ENCODE results near the gene ARHGAP22. TPM values are rescaled to one million over a fixed set of nuclear protein-coding genes. Genes with fewer than 3 reads are reported as not detected.

ARHGAP22 gene
- total RNA-seq, 1 donor from 2014 or later = 3.8 TPM

DNA sequence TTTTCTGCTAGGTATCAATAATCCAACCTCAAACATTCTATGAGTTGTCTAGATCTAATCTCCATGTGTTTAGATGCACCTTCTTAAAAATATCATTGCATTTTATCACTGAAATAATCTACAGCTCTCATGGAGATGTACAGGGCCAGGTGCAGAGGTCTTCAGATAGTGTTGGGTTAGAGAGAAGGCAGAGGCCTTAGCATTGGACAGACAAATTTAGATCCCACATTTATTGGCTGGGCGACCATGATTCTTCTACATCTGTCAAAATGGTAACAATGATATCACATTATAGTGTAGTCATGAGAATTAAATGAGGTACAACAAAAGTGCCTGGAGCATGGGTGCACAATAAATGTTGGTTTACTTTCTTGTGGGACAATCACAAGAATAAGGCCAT lies 3.1 kb downstream of the ARHGAP22 start:
- no peaks in the 10 kb centered on the region for H3K36me3 Mint-ChIP-seq (ENCODE audit: insufficient read depth)
- no peak for DNase-seq (ENCODE audit: low spot score, unreplicated experiment)
- H3K4me1 Mint-ChIP-seq (ENCODE audit: low read depth) = peaks cover 23% of the 10 kb centered on the region
- peaks cover 36% of the 10 kb centered on the region for H3K27me3 Mint-ChIP-seq
- H3K9me3 Mint-ChIP-seq (ENCODE audit: low read depth) = no peaks in the 10 kb centered on the region
- no peak overlapping the region for H3K27ac Mint-ChIP-seq
- TF ChIP-seq CTCF (IDR thresholded peaks at IDR 0.05; ENCODE audit: unreplicated experiment) = no peak
- no peak overlapping the region for H3K4me3 Mint-ChIP-seq (ENCODE audit: low read depth)

- no peaks in the 10 kb centered on the region for H3K36me3 Mint-ChIP-seq (ENCODE audit: insufficient read depth)
- TF ChIP-seq CTCF (IDR thresholded peaks at IDR 0.05; ENCODE audit: unreplicated experiment) = no peak
- H3K27me3 Mint-ChIP-seq = peaks cover 27% of the 10 kb centered on the region
- no peak overlapping the region for H3K27ac Mint-ChIP-seq
- DNase-seq (ENCODE audit: low spot score, unreplicated experiment) = no peak
- no peak overlapping the region for H3K4me3 Mint-ChIP-seq (ENCODE audit: low read depth)
- peaks cover 30% of the 10 kb centered on the region for H3K4me1 Mint-ChIP-seq (ENCODE audit: low read depth)
- no peaks in the 10 kb centered on the region for H3K9me3 Mint-ChIP-seq (ENCODE audit: low read depth)
Observed at GRCh38 chr10:48600645-48601505, 4.0 kb downstream of the ARHGAP22 start.

GRCh38 chr10:48599830-48600134 lies 5.1 kb downstream of the ARHGAP22 start:
- peaks cover 38% of the 10 kb centered on the region for H3K4me1 Mint-ChIP-seq (ENCODE audit: low read depth)
- TF ChIP-seq CTCF (IDR thresholded peaks at IDR 0.05; ENCODE audit: unreplicated experiment) = no peak
- no peaks in the 10 kb centered on the region for H3K9me3 Mint-ChIP-seq (ENCODE audit: low read depth)
- H3K36me3 Mint-ChIP-seq (ENCODE audit: insufficient read depth) = no peaks in the 10 kb centered on the region
- no peak overlapping the region for H3K4me3 Mint-ChIP-seq (ENCODE audit: low read depth)
- H3K27me3 Mint-ChIP-seq = peaks cover 18% of the 10 kb centered on the region
- no peak overlapping the region for H3K27ac Mint-ChIP-seq
- no peak for DNase-seq (ENCODE audit: low spot score, unreplicated experiment)

DNA sequence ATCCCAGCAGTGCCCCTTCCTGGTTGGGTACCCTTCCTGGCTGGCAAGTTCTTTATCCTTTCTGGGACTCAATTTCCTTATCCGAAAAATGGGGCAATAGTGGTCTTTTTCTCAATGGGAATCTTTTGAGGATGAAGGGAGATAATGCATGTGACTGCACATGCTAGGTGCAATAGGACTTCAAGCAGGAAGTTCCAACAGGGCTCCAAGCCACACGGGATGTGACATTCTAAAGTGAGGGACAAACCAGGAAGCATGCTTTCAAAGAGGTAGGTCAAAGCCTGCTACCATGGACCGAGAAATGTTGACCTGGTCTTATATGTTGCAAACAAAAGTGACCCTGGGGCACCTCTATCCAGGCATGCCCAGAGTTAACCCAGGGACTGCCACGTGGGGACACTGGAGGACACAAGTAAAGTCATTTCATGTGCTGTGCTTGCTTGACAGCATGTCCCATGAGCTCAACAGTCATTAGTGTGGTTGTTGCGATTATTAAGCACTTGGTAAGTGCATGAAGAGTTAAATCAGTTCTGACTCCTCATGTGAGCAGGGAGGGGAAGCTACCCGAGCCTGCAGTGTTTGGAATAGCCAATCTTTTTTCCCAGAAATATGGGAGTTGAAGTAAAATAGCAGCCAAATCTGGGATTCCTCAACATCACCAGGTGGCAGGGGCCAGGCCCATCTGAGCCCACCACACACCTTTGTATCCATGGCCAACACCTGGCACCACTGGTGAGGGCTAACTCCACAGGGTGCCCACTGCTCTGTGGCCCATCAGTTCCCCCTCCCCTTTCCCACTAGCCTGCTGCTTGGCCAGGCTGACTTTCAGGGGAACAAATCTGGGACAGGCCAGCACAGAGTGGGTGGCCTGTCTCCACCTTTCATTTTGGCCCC lies 5.7 kb downstream of the ARHGAP22 start:
- no peaks in the 10 kb centered on the region for H3K36me3 Mint-ChIP-seq (ENCODE audit: insufficient read depth)
- no peak overlapping the region for H3K4me3 Mint-ChIP-seq (ENCODE audit: low read depth)
- peaks cover 38% of the 10 kb centered on the region for H3K4me1 Mint-ChIP-seq (ENCODE audit: low read depth)
- no peak overlapping the region for H3K27ac Mint-ChIP-seq
- TF ChIP-seq CTCF (IDR thresholded peaks at IDR 0.05; ENCODE audit: unreplicated experiment) = no peak
- H3K27me3 Mint-ChIP-seq = peaks cover 12% of the 10 kb centered on the region
- DNase-seq (ENCODE audit: low spot score, unreplicated experiment) = no peak
- no peaks in the 10 kb centered on the region for H3K9me3 Mint-ChIP-seq (ENCODE audit: low read depth)

DNA sequence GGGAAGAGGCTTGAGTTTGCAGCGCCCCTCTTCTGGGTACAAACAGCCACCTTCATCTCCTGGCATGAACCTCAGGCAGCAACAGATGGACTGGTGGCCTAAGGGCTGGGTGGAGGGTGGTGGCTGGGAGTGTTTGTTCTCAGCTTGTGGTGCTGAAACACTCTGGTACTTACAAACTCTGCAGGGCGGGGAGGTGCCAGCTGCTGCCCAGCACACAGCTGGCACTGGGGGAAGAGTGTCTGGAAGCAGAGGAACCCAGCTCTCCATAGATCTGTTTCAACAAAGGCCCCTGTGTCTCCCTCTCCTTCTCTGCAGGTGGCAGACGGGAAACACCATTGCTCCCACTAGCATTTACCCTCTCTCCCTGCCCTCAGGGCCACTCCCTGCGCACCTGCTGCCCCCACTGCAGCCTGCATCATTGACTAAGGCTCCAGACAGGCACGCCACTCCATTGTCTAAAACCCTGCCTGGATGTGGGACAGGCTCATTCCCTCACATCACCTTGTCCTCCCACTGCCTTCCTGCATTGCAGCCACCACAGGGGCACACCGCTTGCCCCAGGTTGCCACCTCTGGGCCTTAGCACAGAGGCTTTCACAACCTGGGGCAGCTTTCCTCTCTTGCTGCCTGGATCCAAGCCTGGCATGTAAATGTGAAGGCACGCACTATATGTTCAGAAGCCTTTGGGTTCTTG lies 6.5 kb downstream of the ARHGAP22 start:
- peak overlapping the region; percentile 20 for H3K27ac Mint-ChIP-seq
- H3K36me3 Mint-ChIP-seq (ENCODE audit: insufficient read depth) = no peaks in the 10 kb centered on the region
- peaks cover 4% of the 10 kb centered on the region for H3K27me3 Mint-ChIP-seq
- TF ChIP-seq CTCF (IDR thresholded peaks at IDR 0.05; ENCODE audit: unreplicated experiment) = no peak
- DNase-seq (ENCODE audit: low spot score, unreplicated experiment) = no peak
- H3K4me3 Mint-ChIP-seq (ENCODE audit: low read depth) = no peak overlapping the region
- peaks cover 38% of the 10 kb centered on the region for H3K4me1 Mint-ChIP-seq (ENCODE audit: low read depth)
- no peaks in the 10 kb centered on the region for H3K9me3 Mint-ChIP-seq (ENCODE audit: low read depth)
